Adrenal gland (tissue), 5 donors: ENCODE results near the gene CXXC4.

Experiments
- CTCF ChIP-seq, 6 experiments: fragments of 450-650 bp in 4 of 6; fragments of 200-600 bp in 2 of 6; sonication (generic) in 1 of 6; IDR thresholded peaks; 1 replicate in 5 of 6; 2 replicates in 1 of 6; pipeline versions ENCODE4 v1.5.1 to v1.8.0; 2016 to 2021; ENCODE audit warnings: antibody characterized with exemption in 6 of 6, mild to moderate bottlenecking in 2 of 6, moderate library complexity in 1 of 6
- POLR2A ChIP-seq, 2 donors: fragments of 450-650 bp; IDR thresholded peaks; one replicate each; pipeline ENCODE4 v1.6.1; 2017; ENCODE audit warnings: antibody characterized with exemption in 2 of 2, mild to moderate bottlenecking in 2 of 2, moderate library complexity in 1 of 2
- donor health status: DM: no; HTN: no; CAD: no.

- TF ChIP-seq CTCF (IDR thresholded peaks at IDR 0.05) = no peak
- no peak for TF ChIP-seq POLR2A (IDR thresholded peaks at IDR 0.05)
These were observed 23.9 kb downstream of the CXXC4 start for GRCh38 chr4:104470770-104471169.
